IPS-11a (cell line): ENCODE data around the gene CSNK1E.

Experiments
- H3K4me3 ChIP-seq: one replicate; pipeline ENCODE4 v1.5.1; 2013; ENCODE audit warnings: low read depth, low read length, control low read depth

The CSNK1E gene

GRCh38 chr22:38250643-38251340, 66.4 kb downstream of the CSNK1E start:
- no peak overlapping the region for H3K4me3 ChIP-seq

GRCh38 chr22:38249803-38250642, 67.2 kb downstream of the CSNK1E start:
- H3K4me3 ChIP-seq: no peak overlapping the region

DNA sequence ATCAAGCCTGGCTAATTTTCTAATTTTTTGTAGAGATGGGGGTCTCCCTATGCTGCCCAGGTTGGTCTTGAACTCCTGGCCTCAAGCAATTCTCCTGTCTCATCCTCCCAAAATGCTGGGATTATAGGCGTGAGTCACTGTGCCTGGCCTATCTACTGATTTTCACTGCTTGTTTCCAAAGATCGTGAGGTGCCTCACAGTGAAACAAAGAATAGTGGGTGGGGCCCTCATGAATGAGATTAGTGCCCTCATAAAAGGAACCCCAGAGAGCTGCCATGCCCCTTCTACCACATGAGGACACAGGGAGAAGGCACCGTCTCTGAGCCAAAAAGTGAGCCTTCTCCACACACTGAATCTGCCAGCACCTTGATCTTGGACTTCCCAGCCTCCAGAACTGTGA, 67.9 kb downstream of the CSNK1E start:
- H3K4me3 ChIP-seq: no peak overlapping the region

DNA sequence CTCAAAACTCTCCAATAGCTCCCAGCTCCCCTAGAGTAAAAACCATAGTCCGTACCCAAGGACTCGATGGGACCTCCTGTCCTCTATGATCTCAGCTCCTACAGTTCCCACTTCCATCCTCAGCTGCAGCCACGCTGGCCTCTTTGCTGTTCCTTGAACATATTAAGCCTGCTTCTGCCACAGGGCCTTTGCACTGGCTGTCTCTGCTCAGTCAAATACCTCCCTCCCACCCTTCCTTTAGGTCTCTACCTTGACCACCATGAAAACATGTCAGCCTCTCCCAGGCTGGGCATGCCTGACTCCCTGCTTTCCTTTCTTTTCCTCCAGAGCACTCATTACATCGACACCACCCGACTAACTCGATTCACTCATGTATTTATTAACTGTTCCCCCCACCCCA, 69.0 kb downstream of the CSNK1E start:
- no peak overlapping the region for H3K4me3 ChIP-seq

- no peak overlapping the region for H3K4me3 ChIP-seq
Measured at GRCh38 chr22:38247713-38248112, 69.5 kb downstream of the CSNK1E start.

GRCh38 chr22:38246692-38247091, 70.5 kb downstream of the CSNK1E start:
- H3K4me3 ChIP-seq: no peak overlapping the region

- no peak overlapping the region for H3K4me3 ChIP-seq
Measured at GRCh38 chr22:38246046-38246658, 71.1 kb downstream of the CSNK1E start.

DNA sequence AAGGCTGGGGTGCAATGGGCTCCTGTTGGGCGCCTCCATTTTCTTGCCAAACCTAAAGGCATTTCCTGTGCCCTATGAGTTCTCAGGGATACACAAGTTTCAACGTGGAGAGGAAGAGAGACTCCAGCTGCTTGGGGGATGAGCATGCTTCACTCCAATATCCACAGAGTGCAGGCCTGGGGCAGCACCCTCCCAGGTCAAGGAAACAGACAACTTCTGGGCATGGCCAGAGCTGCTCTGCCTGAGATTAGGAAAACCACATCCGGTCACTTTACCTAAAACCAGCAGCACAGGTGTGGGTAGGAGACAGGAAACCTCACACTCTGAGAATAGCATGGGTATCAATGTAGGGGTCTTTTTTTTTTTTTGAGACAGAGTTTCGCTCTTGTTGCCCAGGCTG, 73.1 kb downstream of the CSNK1E start:
- H3K4me3 ChIP-seq: no peak overlapping the region

DNA sequence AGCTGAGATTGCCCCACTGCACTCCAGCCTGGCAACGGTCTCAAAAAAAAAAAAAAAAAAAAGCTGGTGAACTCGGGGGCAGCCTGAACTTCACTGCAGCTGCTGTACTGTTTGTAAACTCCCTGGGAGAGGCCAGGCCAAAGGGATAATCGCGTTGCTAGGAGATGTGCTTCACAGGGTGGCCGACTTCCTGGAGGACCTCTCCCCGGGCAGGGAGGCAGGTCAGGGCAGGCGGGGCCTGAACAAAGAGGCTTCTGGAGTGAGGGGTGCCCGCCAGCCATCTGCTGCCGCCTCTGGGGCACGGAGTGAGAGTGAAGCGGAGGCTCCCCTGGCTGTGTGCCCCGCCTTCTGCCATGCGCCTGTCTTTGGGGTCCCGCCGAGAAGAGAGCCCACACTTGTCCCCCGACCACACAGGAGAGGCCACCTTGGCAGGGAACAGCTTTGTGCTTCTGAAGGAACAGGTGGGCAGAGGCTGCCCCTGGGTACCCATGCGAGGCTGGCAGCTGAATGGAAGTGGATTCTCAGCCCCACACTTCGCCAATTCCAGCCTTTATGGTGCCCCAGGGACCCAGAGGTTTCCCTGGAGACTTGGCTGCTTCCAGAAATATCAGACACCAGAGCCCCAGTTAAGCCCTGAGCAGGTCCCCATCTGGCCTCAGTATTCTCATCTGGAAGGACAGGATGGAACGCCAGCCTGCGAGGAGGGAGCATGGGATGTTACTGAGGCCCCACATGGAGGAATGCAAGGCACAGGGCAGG, 74.0 kb downstream of the CSNK1E start:
- H3K4me3 ChIP-seq: no peak overlapping the region

DNA sequence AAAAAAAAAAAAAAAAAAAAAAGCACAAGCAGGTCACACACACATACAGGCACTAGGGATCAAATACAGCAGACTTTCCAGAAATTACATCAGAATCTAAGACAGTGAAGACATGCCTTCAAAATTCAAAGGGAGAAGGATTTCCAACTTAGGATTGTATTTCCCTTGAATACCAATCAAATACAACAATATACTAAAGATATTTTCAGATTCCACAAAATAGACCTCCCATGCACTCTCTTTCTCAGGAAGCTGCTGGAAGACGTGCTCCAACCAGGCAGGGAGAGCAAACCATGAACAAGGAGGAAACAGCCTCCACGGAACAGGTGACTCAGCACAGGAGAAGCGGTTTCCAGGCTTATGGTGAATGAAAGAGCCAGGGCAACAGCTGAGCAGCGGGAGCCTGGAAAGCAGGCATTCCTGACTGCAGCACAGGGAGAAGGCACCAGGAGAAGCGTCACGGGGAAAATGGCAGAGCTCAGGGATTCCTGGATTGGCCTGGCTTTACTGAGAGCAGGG, 76.4 kb downstream of the CSNK1E start:
- no peak overlapping the region for H3K4me3 ChIP-seq
